Heart left ventricle (tissue), 13 donors: ENCODE measurements around the gene KCND3.

Experiments used
- CTCF ChIP-seq, 12 donors: fragments of 200-600 bp; sonication (generic) in 4 of 12; IDR thresholded peaks; one replicate each; pipeline versions ENCODE4 v1.5.0 to v1.8.0; 2018 to 2022; ENCODE audit warnings: antibody characterized with exemption in 12 of 12, mild to moderate bottlenecking in 5 of 12
- POLR2A ChIP-seq, 2 donors: fragments of 450-650 bp; IDR thresholded peaks; one replicate each; pipeline ENCODE4 v1.6.1; 2017; ENCODE audit warnings: antibody characterized with exemption in 2 of 2, mild to moderate bottlenecking in 2 of 2, moderate library complexity in 2 of 2
- donor health status: ischemic (EF 13 %, LVEDD 7.1; RV severe dilation, severe dysfunction).
- donor health status: DM: no; HTN: yes; CAD: no.
- donor health status: DM: no; HTN: no; CAD: no.
- donor health status: ischemic (EF 25% LVEDD 6.9; RV normal size, moderate dysfunction).
- donor health status: ischemic (EF 25% LVEDD 5.7; RV mildly dilated, moderate dysfunction).
- donor health status: ischemic (EF 35%, LVEDD 5.7; RV mildly dilated, moderate dysfunction).
- donor health status: nonischemic (EF 11% LVEDD 7.7; RV severe dilation, severe dysfunction).
- donor health status: DM: yes; HTN: yes; CAD: no.
- donor health status: PGD.
- donor health status: ischemic (EF 29% LVEDD 5.4; RV normal size, mild dysfunction).
- donor health status: nonischemic (EF 23%, LVEDD 6.1; RV moderate dilation, normal function).

- TF ChIP-seq CTCF (IDR thresholded peaks at IDR 0.05) (no peak), POLR2A (IDR thresholded peaks at IDR 0.05) (no peak)
These were observed 233.3 kb downstream of the KCND3 start for GRCh38 chr1:111756124-111756513.
